T-cell (primary cell): Measurements from ENCODE around the gene PDE8B. TPM values are rescaled to one million over a fixed set of nuclear protein-coding genes. Genes with fewer than 3 reads are reported as not detected.

Experiments
- ATAC-seq, 4 experiments: fragments of 200-7000 bp in 3 of 4; fragments of 150-1000 bp in 1 of 4; cut with Tn5 transposase; replicated peaks in 1 of 4; 1 replicate in 3 of 4; 2 replicates in 1 of 4; pipeline ENCODE4 v1.10.0; 2021; ENCODE audit warnings: moderate library complexity in 3 of 4, mild to moderate bottlenecking in 2 of 4, moderate number of reproducible peaks in 1 of 4
- CTCF ChIA-PET, 2 donors: fragments of 300-600 bp; sonication (Branson Sonifier 250); formaldehyde crosslinking; loops; one replicate each; lab custom pipeline; 2022; ENCODE audit warnings: antibody characterized with exemption in 2 of 2; lab: Charles Lee
- POLR2A ChIA-PET, 2 donors: fragments of 300-600 bp; sonication (Branson Sonifier 250); formaldehyde crosslinking; loops; one replicate each; lab custom pipeline; 2022; ENCODE audit warnings: antibody characterized with exemption in 2 of 2; lab: Charles Lee
- DNase-seq, 35 experiments: peaks; one replicate each; pipeline versions ENCODE4 v3.0.0 to v3.0.0-alpha.2; 2013 to 2023
- H3K27ac ChIP-seq: one replicate; pipeline ENCODE4 v1.5.1; 2013; ENCODE audit warnings: low read length
- H3K27me3 ChIP-seq, 2 experiments: replicated peaks in 1 of 2; 1 replicate in 1 of 2; 2 replicates in 1 of 2; pipeline versions ENCODE4 v1.6.1 to v1.7.0; 2013; ENCODE audit warnings: low read length in 1 of 2, mixed read lengths in 1 of 2; ENCODE audit not compliant: control insufficient read depth in 2 of 2, insufficient read depth in 2 of 2; ENCODE audit errors: extremely low read depth in 1 of 2
- H3K36me3 ChIP-seq, 2 donors: 1 replicate in 1 of 2; 2 replicates in 1 of 2; pipeline versions ENCODE4 v1.6.1 to v1.7.0; 2013; ENCODE audit warnings: low read length in 1 of 2; ENCODE audit not compliant: control insufficient read depth in 2 of 2, insufficient read depth in 1 of 2; ENCODE audit errors: extremely low read depth in 1 of 2
- H3K4me1 ChIP-seq, 2 experiments: 1 replicate in 1 of 2; 2 replicates in 1 of 2; pipeline versions ENCODE4 v1.6.1 to v1.7.0; 2013; ENCODE audit warnings: low read length in 2 of 2, mixed read lengths in 1 of 2; ENCODE audit not compliant: insufficient read depth in 2 of 2, control insufficient read depth in 1 of 2; ENCODE audit errors: extremely low read depth in 1 of 2
- H3K4me3 ChIP-seq, 2 donors: 1 replicate in 1 of 2; 2 replicates in 1 of 2; pipeline versions ENCODE4 v1.5.1 to v1.7.0; 2013; ENCODE audit warnings: mild to moderate bottlenecking in 2 of 2, low read length in 1 of 2, moderate library complexity in 1 of 2; ENCODE audit not compliant: control insufficient read depth in 1 of 2; ENCODE audit errors: extremely low read depth in 1 of 2
- H3K9me3 ChIP-seq: 2 replicates; pipeline ENCODE4 v1.7.0; 2013
- H3K27ac Mint-ChIP-seq, 2 donors: one replicate each; pipeline ENCODE4 v1.8.0; 2020 to 2021; ENCODE audit warnings: mild to moderate bottlenecking in 2 of 2, mixed read lengths in 2 of 2
- H3K27me3 Mint-ChIP-seq, 2 donors: one replicate each; pipeline ENCODE4 v1.8.0; 2021 to 2022; ENCODE audit warnings: mixed read lengths in 2 of 2
- H3K36me3 Mint-ChIP-seq: one replicate; pipeline ENCODE4 v1.8.0; 2021; ENCODE audit warnings: mixed read lengths
- H3K4me1 Mint-ChIP-seq, 3 donors: one replicate each; pipeline ENCODE4 v1.8.0; 2020 to 2022; ENCODE audit warnings: mixed read lengths in 3 of 3, mild to moderate bottlenecking in 1 of 3
- H3K4me3 Mint-ChIP-seq, 3 donors: one replicate each; pipeline ENCODE4 v1.8.0; 2020 to 2022; ENCODE audit warnings: mild to moderate bottlenecking in 3 of 3, mixed read lengths in 3 of 3, moderate library complexity in 3 of 3
- H3K9me3 Mint-ChIP-seq, 3 donors: one replicate each; pipeline ENCODE4 v1.8.0; 2020 to 2022; ENCODE audit warnings: mixed read lengths in 3 of 3
- WGBS: methylation state at CpG from one replicate; pipeline ENCODE4 v1.1.5; 2013; ENCODE audit warnings: missing lambda C conversion rate; ENCODE audit not compliant: insufficient coverage; 5-methylcytosine and 5-hydroxymethylcytosine counted together
- total RNA-seq, 35 experiments: library from RNA in 6 of 35; stranded (reverse) in 6 of 35; fragments of 120-200 nt in 1 of 35; gene quantifications; one replicate each; pipeline versions ENCODE4 v1.2.1 to v1.2.4 and lab custom pipeline; 2013 to 2026

Gene PDE8B
- total RNA-seq, 5 donors from 2014 or later (not counting 1 experiment from before 2014, with no cell fraction given): 0.15 to 0.66 (median 0.23) TPM; not detected in 2

GRCh38 chr5:77426670-77427069 lies 216.2 kb downstream of the PDE8B start:
- Histone ChIP-seq H3K4me3 (no peak overlapping the region), H3K36me3 (peaks cover 0 to 5% of the 10 kb centered on the region in 2 donors), H3K4me1 (no peaks in the 10 kb centered on the region), H3K27me3 (no peaks in the 10 kb centered on the region), H3K27ac (no peak overlapping the region), H3K9me3 (no peaks in the 10 kb centered on the region)
- Mint-ChIP-seq H3K27me3 (no peaks in the 10 kb centered on the region), H3K36me3 (peaks cover 28% of the 10 kb centered on the region), H3K27ac (no peak overlapping the region), H3K4me3 (no peak overlapping the region), H3K9me3 (no peaks in the 10 kb centered on the region), H3K4me1 (no peaks in the 10 kb centered on the region)
- CTCF ChIA-PET: interaction anchor here (0.6 to 0.7 kb wide), 6 partner anchors 163 to 945 kb away, joined by 3 to 9 read pairs (median 3); no protein-coding TSS in a partner anchor
- DNase-seq: no peak
- no peak for ATAC-seq
- WGBS: 70% methylated on average over 2 of the region's 2 CpGs
- POLR2A ChIA-PET: interaction anchor here (0.6 to 0.7 kb wide), 2 partner anchors 165 to 558 kb away, joined by 3 to 6 read pairs; no protein-coding TSS in a partner anchor

- DNase-seq (no peak), ATAC-seq (no peak)
- H3K4me3 ChIP-seq: no peak overlapping the region
- Mint-ChIP-seq H3K27me3 (no peaks in the 10 kb centered on the region), H3K4me1 (no peaks in the 10 kb centered on the region), H3K27ac (no peak overlapping the region), H3K9me3 (no peaks in the 10 kb centered on the region), H3K36me3 (peaks cover 41% of the 10 kb centered on the region), H3K4me3 (no peak overlapping the region)
- H3K27ac ChIP-seq: no peak overlapping the region
- no peaks in the 10 kb centered on the region for H3K9me3 ChIP-seq
- no peaks in the 10 kb centered on the region for H3K4me1 ChIP-seq
- ChIA-PET POLR2A (no interaction called here), CTCF (interaction anchor here in 1 of 2 donors (0.7 kb wide), 1 partner anchor 17 kb away, joined by 4 read pairs; no protein-coding TSS in a partner anchor)
- H3K36me3 ChIP-seq: peaks cover 0 to 10% of the 10 kb centered on the region in 2 donors
- H3K27me3 ChIP-seq: no peaks in the 10 kb centered on the region
Measured at GRCh38 chr5:77427998-77428397, 217.5 kb downstream of the PDE8B start.

GRCh38 chr5:77428526-77428925 lies 218.0 kb downstream of the PDE8B start:
- ChIA-PET POLR2A (no interaction called here), CTCF (no interaction called here)
- Mint-ChIP-seq H3K4me1 (no peaks in the 10 kb centered on the region), H3K36me3 (peaks cover 44% of the 10 kb centered on the region), H3K27me3 (no peaks in the 10 kb centered on the region), H3K4me3 (no peak overlapping the region), H3K9me3 (no peaks in the 10 kb centered on the region), H3K27ac (no peak overlapping the region)
- Histone ChIP-seq H3K36me3 (peaks cover 0 to 10% of the 10 kb centered on the region in 2 donors), H3K4me3 (no peak overlapping the region), H3K9me3 (no peaks in the 10 kb centered on the region), H3K27me3 (no peaks in the 10 kb centered on the region), H3K27ac (no peak overlapping the region), H3K4me1 (no peaks in the 10 kb centered on the region)
- DNase-seq: no peak
- ATAC-seq: no peak
- whole genome bisulfite sequencing: no CpG with 5 or more reads among the region's 5 CpGs

- H3K9me3 Mint-ChIP-seq: no peaks in the 10 kb centered on the region
- peaks cover 60% of the 10 kb centered on the region for H3K36me3 Mint-ChIP-seq
- no peak overlapping the region for H3K27ac Mint-ChIP-seq
- Histone ChIP-seq H3K27me3 (no peaks in the 10 kb centered on the region), H3K27ac (no peak overlapping the region), H3K36me3 (peaks cover 0 to 23% of the 10 kb centered on the region in 2 donors), H3K4me3 (no peak overlapping the region), H3K9me3 (no peaks in the 10 kb centered on the region), H3K4me1 (no peaks in the 10 kb centered on the region)
- no peaks in the 10 kb centered on the region for H3K27me3 Mint-ChIP-seq
- no peak overlapping the region for H3K4me3 Mint-ChIP-seq
- 100% methylated on average over 1 of the region's 1 CpG for WGBS
- H3K4me1 Mint-ChIP-seq: no peaks in the 10 kb centered on the region
- CTCF ChIA-PET: no interaction called here
- POLR2A ChIA-PET: no interaction called here
- ATAC-seq (no peak), DNase-seq (no peak)
Measured at GRCh38 chr5:77430726-77431125, 220.2 kb downstream of the PDE8B start.

- no CpG with 5 or more reads among the region's 3 CpGs for WGBS
- Histone ChIP-seq H3K4me1 (no peaks in the 10 kb centered on the region), H3K4me3 (no peak overlapping the region), H3K27ac (no peak overlapping the region), H3K9me3 (no peaks in the 10 kb centered on the region), H3K36me3 (peaks cover 0 to 28% of the 10 kb centered on the region in 2 donors), H3K27me3 (no peaks in the 10 kb centered on the region)
- CTCF ChIA-PET: no interaction called here
- H3K27me3 Mint-ChIP-seq: no peaks in the 10 kb centered on the region
- H3K4me1 Mint-ChIP-seq: no peaks in the 10 kb centered on the region
- ATAC-seq (no peak), DNase-seq (no peak)
- peaks cover 64% of the 10 kb centered on the region for H3K36me3 Mint-ChIP-seq
- POLR2A ChIA-PET: no interaction called here
- H3K4me3 Mint-ChIP-seq: no peak overlapping the region
- no peak overlapping the region for H3K27ac Mint-ChIP-seq
- H3K9me3 Mint-ChIP-seq: no peaks in the 10 kb centered on the region
Measured at GRCh38 chr5:77431286-77431685, 220.8 kb downstream of the PDE8B start.

DNA sequence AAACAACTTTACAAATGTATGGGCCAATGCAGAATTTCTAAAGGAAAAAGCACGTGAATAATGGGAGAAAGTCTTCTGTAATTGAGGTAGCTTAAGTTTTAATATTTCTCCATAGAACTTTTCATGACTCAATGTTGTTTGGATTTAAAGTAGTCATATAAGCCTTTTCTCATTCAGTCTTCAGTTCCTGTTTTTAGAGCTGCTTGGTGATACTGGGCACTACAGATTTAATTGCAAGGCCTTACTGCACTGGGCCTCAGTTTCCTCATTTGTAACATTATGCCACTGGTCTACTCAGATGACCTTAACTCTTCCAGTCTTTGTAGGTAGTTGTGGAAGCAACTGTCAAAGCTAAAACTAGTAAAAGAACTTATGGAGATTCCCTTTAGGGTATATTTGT lies 221.2 kb downstream of the PDE8B start:
- Mint-ChIP-seq H3K9me3 (no peaks in the 10 kb centered on the region), H3K4me3 (no peak overlapping the region), H3K27me3 (no peaks in the 10 kb centered on the region), H3K36me3 (peaks cover 63% of the 10 kb centered on the region), H3K4me1 (no peaks in the 10 kb centered on the region), H3K27ac (no peak overlapping the region)
- Histone ChIP-seq H3K4me3 (no peak overlapping the region), H3K27ac (no peak overlapping the region), H3K9me3 (no peaks in the 10 kb centered on the region), H3K36me3 (peaks cover 0 to 29% of the 10 kb centered on the region in 2 donors), H3K4me1 (no peaks in the 10 kb centered on the region), H3K27me3 (no peaks in the 10 kb centered on the region)
- DNase-seq (no peak), ATAC-seq (no peak)
- POLR2A ChIA-PET: no interaction called here
- CTCF ChIA-PET: no interaction called here
- no CpG with 5 or more reads among the region's 1 CpG for WGBS

- H3K9me3 ChIP-seq: no peaks in the 10 kb centered on the region
- no peak overlapping the region for H3K27ac Mint-ChIP-seq
- no peak overlapping the region for H3K4me3 ChIP-seq
- ChIA-PET CTCF (interaction anchor here (0.7 to 1.0 kb wide), 2 partner anchors 292 kb away, joined by 3 to 4 read pairs; no protein-coding TSS in a partner anchor), POLR2A (no interaction called here)
- H3K27me3 Mint-ChIP-seq: no peaks in the 10 kb centered on the region
- peaks cover 59% of the 10 kb centered on the region for H3K36me3 Mint-ChIP-seq
- ATAC-seq: no peak
- no peak overlapping the region for H3K27ac ChIP-seq
- WGBS: 100% methylated on average over 2 of the region's 5 CpGs
- no peaks in the 10 kb centered on the region for H3K4me1 ChIP-seq
- peak in 1 of 35 experiments; percentile 23 for DNase-seq
- no peaks in the 10 kb centered on the region for H3K9me3 Mint-ChIP-seq
- no peak overlapping the region for H3K4me3 Mint-ChIP-seq
- peaks cover 0 to 28% of the 10 kb centered on the region in 2 donors for H3K36me3 ChIP-seq
- H3K4me1 Mint-ChIP-seq: no peaks in the 10 kb centered on the region
- H3K27me3 ChIP-seq: no peaks in the 10 kb centered on the region
Measured at GRCh38 chr5:77437194-77437593, 226.7 kb downstream of the PDE8B start.
